Endothelial cell of umbilical vein (primary cell): ENCODE data around the gene KPNB1. TPM values are rescaled to one million over a fixed set of nuclear protein-coding genes. Genes with fewer than 3 reads are reported as not detected.

Experiments
- BruUV-seq: library from RNA; stranded (reverse); fragments of 400-500 nt; replicated peaks from 2 replicates; lab custom pipeline; 2021; lab: Mats Ljungman, UMichigan
- CTCF ChIA-PET: fragments of 300-600, 350-600 bp; sonication (Branson Sonifier 250); formaldehyde crosslinking; loops from one replicate; lab custom pipeline; 2021; ENCODE audit warnings: antibody characterized with exemption, inconsistent platforms; lab: Charles Lee
- POLR2A ChIA-PET: fragments of 300-600, 350-600 bp; sonication (Branson Sonifier 250); formaldehyde crosslinking; loops from one replicate; lab custom pipeline; 2021; ENCODE audit warnings: antibody characterized with exemption, inconsistent platforms; lab: Charles Lee
- DNase-seq: peaks from one replicate; pipeline ENCODE4 v3.0.0-alpha.2; 2011; ENCODE audit warnings: low read depth, low spot score
- FAIRE-seq: peaks from 2 replicates; lab custom pipeline; 2011; peaks lifted over from hg19 to GRCh38; lab: Jason Lieb, UNC
- H2AFZ ChIP-seq: 2 replicates; pipeline ENCODE4 v1.6.0; 2012; ENCODE audit warnings: low read depth, low read length, control low read depth, inconsistent platforms
- H3K27ac ChIP-seq: 2 replicates; pipeline ENCODE4 v1.5.1; 2011; ENCODE audit warnings: low read depth, mild to moderate bottlenecking, control low read depth, low read length, moderate library complexity; ENCODE audit not compliant: insufficient read depth
- H3K27me3 ChIP-seq, 2 experiments: 2 replicates each; pipeline versions ENCODE4 v1.6.0 to v1.6.1; 2011; ENCODE audit warnings: low read length in 2 of 2, mixed read lengths in 1 of 2; ENCODE audit not compliant: control insufficient read depth in 2 of 2, insufficient read depth in 2 of 2
- H3K36me3 ChIP-seq, 2 experiments: 2 replicates in 1 of 2; 3 replicates in 1 of 2; pipeline ENCODE4 v1.5.1; 2011; ENCODE audit warnings: low read length in 2 of 2, mild to moderate bottlenecking in 1 of 2, moderate library complexity in 1 of 2; ENCODE audit not compliant: control insufficient read depth in 2 of 2, insufficient read depth in 2 of 2; ENCODE audit errors: extremely low read depth in 1 of 2
- H3K4me1 ChIP-seq: 3 replicates; pipeline ENCODE4 v1.5.1; 2011; ENCODE audit warnings: mild to moderate bottlenecking, low read length; ENCODE audit not compliant: control insufficient read depth, insufficient read depth; ENCODE audit errors: extremely low read depth
- H3K4me2 ChIP-seq: 2 replicates; pipeline ENCODE4 v1.6.1; 2011; ENCODE audit warnings: low read length, control low read depth, mixed read lengths; ENCODE audit not compliant: insufficient read depth
- H3K4me3 ChIP-seq, 3 experiments: fragments of 200-600 bp in 1 of 3; sonication (generic), shearing (Covaris generic) in 1 of 3; replicated peaks in 1 of 3; 2 replicates each; pipeline ENCODE4 v1.5.1; 2011 to 2016; ENCODE audit warnings: control low read depth in 3 of 3, low read length in 3 of 3, mild to moderate bottlenecking in 2 of 3, inconsistent platforms in 1 of 3, low read depth in 1 of 3, moderate library complexity in 1 of 3; ENCODE audit not compliant: insufficient read depth in 1 of 3
- H3K79me2 ChIP-seq: 2 replicates; pipeline ENCODE4 v1.6.0; 2012; ENCODE audit warnings: low read length, inconsistent platforms; ENCODE audit not compliant: control insufficient read depth, insufficient read depth
- H3K9ac ChIP-seq: replicated peaks from 2 replicates; pipeline ENCODE3; 2011; ENCODE audit warnings: low read length, control low read depth; ENCODE audit not compliant: insufficient read depth; ENCODE audit errors: extremely low read depth
- H3K9me1 ChIP-seq: replicated peaks from 3 replicates; pipeline ENCODE4 v1.6.0; 2011; ENCODE audit warnings: mild to moderate bottlenecking, low read length; ENCODE audit not compliant: control insufficient read depth, insufficient read depth; ENCODE audit errors: extremely low read depth
- H3K9me3 ChIP-seq: replicated peaks from 2 replicates; pipeline ENCODE4 v1.5.1; 2012; ENCODE audit warnings: low read length, inconsistent platforms; ENCODE audit not compliant: control insufficient read depth, insufficient read depth
- H4K20me1 ChIP-seq: replicated peaks from 2 replicates; pipeline ENCODE3; 2011; ENCODE audit warnings: mild to moderate bottlenecking, low read length; ENCODE audit not compliant: control insufficient read depth, insufficient read depth; ENCODE audit errors: extremely low read depth
- CTCF ChIP-seq, 2 donors: IDR thresholded peaks; 1 replicate in 1 of 2; 2 replicates in 1 of 2; pipeline ENCODE4 v1.5.1; 2011; ENCODE audit warnings: low read length in 2 of 2, mild to moderate bottlenecking in 2 of 2, moderate library complexity in 2 of 2, control low read depth in 1 of 2, inconsistent platforms in 1 of 2, low read depth in 1 of 2; ENCODE audit not compliant: insufficient read depth in 1 of 2; ENCODE audit errors: extremely low read depth in 1 of 2
- EZH2 ChIP-seq: IDR thresholded peaks from 2 replicates; pipeline ENCODE4 v1.6.1; 2012; ENCODE audit warnings: borderline replicate concordance, low read depth, mild to moderate bottlenecking, moderate library complexity, low read length, inconsistent platforms; ENCODE audit not compliant: severe bottlenecking
- FOS ChIP-seq: IDR thresholded peaks from 2 replicates; pipeline ENCODE4 v1.6.1; 2011; ENCODE audit warnings: mild to moderate bottlenecking, low read length, moderate library complexity, borderline replicate concordance; ENCODE audit not compliant: insufficient read depth
- GATA2 ChIP-seq: IDR thresholded peaks from 2 replicates; pipeline ENCODE4 v1.7.0; 2011; ENCODE audit warnings: low read depth, mild to moderate bottlenecking, moderate library complexity, mixed read lengths, low read length; ENCODE audit not compliant: insufficient read length, insufficient read depth
- JUN ChIP-seq: IDR thresholded peaks from 2 replicates; pipeline ENCODE4 v1.6.1; 2011; ENCODE audit warnings: borderline replicate concordance, low read depth; ENCODE audit not compliant: insufficient read length, insufficient read depth
- MAX ChIP-seq: IDR thresholded peaks from 2 replicates; pipeline ENCODE4 v1.6.1; 2011; ENCODE audit not compliant: insufficient read depth, insufficient read length
- MYC ChIP-seq: IDR thresholded peaks from one replicate; pipeline ENCODE4 v1.6.1; 2011; ENCODE audit warnings: mild to moderate bottlenecking, low read depth, low read length
- POLR2A ChIP-seq: IDR thresholded peaks from 2 replicates; pipeline ENCODE4 v1.6.1; 2012; ENCODE audit warnings: low read depth, mild to moderate bottlenecking, control low read depth, low read length
- POLR2AphosphoS5 ChIP-seq: IDR thresholded peaks from 2 replicates; pipeline ENCODE4 v1.6.1; 2012; ENCODE audit warnings: low read depth, mild to moderate bottlenecking, control low read depth, low read length, moderate library complexity; ENCODE audit not compliant: insufficient read depth
- dilution Hi-C: fragments of 300-500 bp; cut with MboI; formaldehyde crosslinking; loops from one replicate; pipeline ENCODE4 v1.15.0; 2019; ENCODE audit warnings: low sequenced_read_pairs; ENCODE audit not compliant: extremely low pct_ligation_motif_present
- intact Hi-C: fragments of 100-400 bp; cut with micrococcal nuclease; formaldehyde crosslinking; loops from one replicate; pipeline ENCODE4 v1.10.0; 2022
- polyA plus RNA-seq, 4 experiments: library from polyadenylated mRNA; depleted of rRNA in 3 of 4; stranded (reverse) in 3 of 4; unstranded in 1 of 4; fragments of >200 nt; gene quantifications; 2 replicates each; pipeline versions ENCODE4 v1.2.1 to v1.2.3, GENCODE V29; 2011 to 2012; ENCODE audit warnings: missing spikeins in 1 of 4
- total RNA-seq: library from RNA; stranded (reverse); gene quantifications from 2 replicates; pipeline ENCODE4 v1.2.3, GENCODE V29; 2021

KPNB1 gene
- total and polyA plus RNA-seq, 2 donors (not counting 3 experiments of a cell fraction or from before 2014, with no cell fraction given): 119 to 495 TPM

- dilution Hi-C loops (no loop called here), intact Hi-C loops (no loop called here)
- no peaks in the 10 kb centered on the region for H3K27me3 ChIP-seq
- BruUV-seq: no TSS peak
- H3K79me2 ChIP-seq: no peaks in the 10 kb centered on the region
- H4K20me1 ChIP-seq: no peaks in the 10 kb centered on the region
- FAIRE-seq (no peak), DNase-seq (no peak)
- POLR2A ChIA-PET: no interaction called here
- H3K9ac ChIP-seq: no peak overlapping the region
- H3K4me3 ChIP-seq: no peak overlapping the region
- CTCF ChIA-PET: interaction anchor here (1.1 kb wide), 1 partner anchor 11 kb away, joined by 3 read pairs; no protein-coding TSS in a partner anchor
- no peak overlapping the region for H3K27ac ChIP-seq
- peaks cover 0 to 17% of the 10 kb centered on the region in 2 experiments for H3K36me3 ChIP-seq
- no peaks in the 10 kb centered on the region for H3K9me1 ChIP-seq
- no peaks in the 10 kb centered on the region for H3K9me3 ChIP-seq
- TF ChIP-seq POLR2AphosphoS5: no peak
- TF ChIP-seq EZH2: no peak
- TF ChIP-seq FOS: no peak
- TF ChIP-seq JUN: no peak
- no peak for TF ChIP-seq POLR2A
- no peak for TF ChIP-seq MAX
- no peak for TF ChIP-seq CTCF (IDR thresholded peaks at IDR 0.05; ENCODE audit: extremely low read depth in 1 of 2, insufficient read depth in 1 of 2, low read depth in 1 of 2, low read length in 2 of 2)
- TF ChIP-seq MYC: no peak
- TF ChIP-seq GATA2: no peak
- H3K4me2 ChIP-seq: no peak overlapping the region
- H3K4me1 ChIP-seq: no peaks in the 10 kb centered on the region
- no peak overlapping the region for H2AFZ ChIP-seq
Observed at GRCh38 chr17:47703671-47704070, 54.0 kb downstream of the KPNB1 start.
